Keratinocyte (primary cell): ENCODE data around the gene CEACAM3. TPM values are rescaled to one million over a fixed set of nuclear protein-coding genes. Genes with fewer than 3 reads are reported as not detected.
A peak's percentile ranks its signal among the peaks of the same experiment; 100 is the strongest.

ENCODE experiments used
- DNase-seq: peaks from one replicate; pipeline ENCODE4 v3.0.0-alpha.2; 2011; ENCODE audit warnings: low read depth, missing footprints, low spot score
- FAIRE-seq: peaks from 2 replicates; lab custom pipeline; 2011; peaks lifted over from hg19 to GRCh38; lab: Jason Lieb, UNC
- H2AFZ ChIP-seq: 2 replicates; pipeline ENCODE4 v1.6.0; 2012; ENCODE audit warnings: low read length, control low read depth, inconsistent platforms; ENCODE audit not compliant: control insufficient read depth
- H3K27ac ChIP-seq: 2 replicates; pipeline ENCODE4 v1.5.1; 2011; ENCODE audit warnings: low read length; ENCODE audit not compliant: control insufficient read depth, insufficient read depth
- H3K27me3 ChIP-seq: 3 replicates; pipeline ENCODE4 v1.6.0; 2011; ENCODE audit warnings: low read length; ENCODE audit not compliant: control insufficient read depth, insufficient read depth; ENCODE audit errors: extremely low read depth
- H3K36me3 ChIP-seq, 2 experiments: 2 replicates in 1 of 2; 3 replicates in 1 of 2; pipeline ENCODE4 v1.5.1; 2011; ENCODE audit warnings: low read length in 2 of 2, mild to moderate bottlenecking in 1 of 2; ENCODE audit not compliant: control insufficient read depth in 2 of 2, insufficient read depth in 2 of 2; ENCODE audit errors: extremely low read depth in 1 of 2
- H3K4me1 ChIP-seq: 3 replicates; pipeline ENCODE4 v1.5.1; 2011; ENCODE audit warnings: low read length; ENCODE audit not compliant: control insufficient read depth, insufficient read depth; ENCODE audit errors: extremely low read depth
- H3K4me2 ChIP-seq: 3 replicates; pipeline ENCODE4 v1.6.0; 2011; ENCODE audit warnings: low read depth, low read length; ENCODE audit not compliant: control insufficient read depth, insufficient read depth; ENCODE audit errors: extremely low read depth
- H3K4me3 ChIP-seq, 3 experiments: fragments of 200-600 bp in 1 of 3; sonication (generic) in 1 of 3; 2 replicates in 2 of 3; 3 replicates in 1 of 3; pipeline ENCODE4 v1.5.1; 2011 to 2016; ENCODE audit warnings: low read length in 3 of 3, mild to moderate bottlenecking in 3 of 3, control low read depth in 2 of 3, inconsistent platforms in 1 of 3, low read depth in 1 of 3, mixed read lengths in 1 of 3, mixed run types in 1 of 3, moderate library complexity in 1 of 3; ENCODE audit not compliant: control insufficient read depth in 2 of 3, insufficient read depth in 2 of 3; ENCODE audit errors: extremely low read depth in 1 of 3
- H3K79me2 ChIP-seq: 2 replicates; pipeline ENCODE4 v1.6.0; 2012; ENCODE audit warnings: low read length; ENCODE audit not compliant: control insufficient read depth, insufficient read depth
- H3K9ac ChIP-seq: 3 replicates; pipeline ENCODE4 v1.6.0; 2011; ENCODE audit warnings: low read length; ENCODE audit not compliant: control insufficient read depth, insufficient read depth; ENCODE audit errors: extremely low read depth
- H3K9me1 ChIP-seq: 3 replicates; pipeline ENCODE4 v1.6.0; 2011; ENCODE audit warnings: low read length; ENCODE audit not compliant: control insufficient read depth, insufficient read depth; ENCODE audit errors: extremely low read depth
- H3K9me3 ChIP-seq: 2 replicates; pipeline ENCODE4 v1.5.1; 2012; ENCODE audit warnings: low read depth, low read length; ENCODE audit not compliant: control insufficient read depth
- H4K20me1 ChIP-seq: 3 replicates; pipeline ENCODE4 v1.6.0; 2011; ENCODE audit warnings: low read length; ENCODE audit not compliant: control insufficient read depth, insufficient read depth; ENCODE audit errors: extremely low read depth
- EZH2 ChIP-seq: IDR thresholded peaks from one replicate; pipeline ENCODE4 v1.6.1; 2012; ENCODE audit warnings: inconsistent platforms, mild to moderate bottlenecking, low read length, moderate library complexity
- dilution Hi-C: fragments of 300-500 bp; cut with MboI; formaldehyde crosslinking; loops from one replicate; pipeline ENCODE4 v1.7.0; 2020; ENCODE audit warnings: low sequenced_read_pairs; ENCODE audit not compliant: extremely low pct_ligation_motif_present
- polyA plus RNA-seq, 5 experiments: library from polyadenylated mRNA; depleted of rRNA in 3 of 5; stranded (reverse) in 3 of 5; stranded (forward) in 1 of 5; unstranded in 1 of 5; fragments of >200 nt; gene quantifications; 1 replicate in 1 of 5; 2 replicates in 3 of 5; 3 replicates in 1 of 5; pipeline versions ENCODE4 v1.2.1 to v1.2.3, GENCODE V29; 2011 to 2012; ENCODE audit warnings: missing spikeins in 2 of 5, low read depth in 1 of 5, low replicate concordance in 1 of 5
- TF ChIP-seq, protein P1 (sequence below), 3 experiments: IDR thresholded peaks in 1 of 3; conservative IDR thresholded peaks in 1 of 3; optimal IDR thresholded peaks in 1 of 3; 2 replicates in 2 of 3; 3 replicates in 1 of 3; pipeline versions ENCODE3 to v1.5.1; 2011; ENCODE audit warnings: low read length in 3 of 3, mild to moderate bottlenecking in 3 of 3, moderate library complexity in 2 of 3, control low read depth in 1 of 3, inconsistent platforms in 1 of 3; ENCODE audit not compliant: insufficient read depth in 2 of 3; ENCODE audit errors: extremely low read depth in 1 of 3

Gene CEACAM3
- polyA plus RNA-seq, 1 donor (not counting 4 experiments of a cell fraction or from before 2014, with no cell fraction given): not detected

DNA sequence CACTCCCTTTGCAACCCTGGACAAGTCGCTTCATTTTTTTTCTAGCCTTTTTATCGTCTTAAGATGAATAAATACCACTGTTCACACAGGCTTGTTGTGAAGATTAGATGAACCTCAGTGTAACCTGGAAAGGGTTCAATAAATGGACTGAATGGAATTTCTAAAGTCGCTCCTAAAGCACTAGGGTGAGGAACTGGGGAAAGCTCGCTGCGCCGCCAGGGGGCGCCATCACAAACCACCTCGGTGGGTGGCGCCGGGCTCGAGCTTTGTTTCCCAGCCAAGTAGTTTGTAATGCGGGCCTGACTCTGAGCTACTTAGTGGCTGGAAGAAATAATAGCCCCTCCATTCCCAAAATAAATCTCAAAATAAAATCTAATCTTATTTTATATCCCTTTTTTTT, 43.2 kb upstream of the CEACAM3 start:
- no peak for DNase-seq
- H3K4me1 ChIP-seq: no peaks in the 10 kb centered on the region
- no peaks in the 10 kb centered on the region for H3K79me2 ChIP-seq
- H2AFZ ChIP-seq: no peak overlapping the region
- no peak for FAIRE-seq
- peaks cover 11% of the 10 kb centered on the region for H3K27me3 ChIP-seq
- H3K9me3 ChIP-seq: no peaks in the 10 kb centered on the region
- H3K4me3 ChIP-seq: no peak overlapping the region
- no peak overlapping the region for H3K9ac ChIP-seq
- no peak overlapping the region for H3K27ac ChIP-seq
- H3K4me2 ChIP-seq: no peak overlapping the region
- TF ChIP-seq, protein P1, sequence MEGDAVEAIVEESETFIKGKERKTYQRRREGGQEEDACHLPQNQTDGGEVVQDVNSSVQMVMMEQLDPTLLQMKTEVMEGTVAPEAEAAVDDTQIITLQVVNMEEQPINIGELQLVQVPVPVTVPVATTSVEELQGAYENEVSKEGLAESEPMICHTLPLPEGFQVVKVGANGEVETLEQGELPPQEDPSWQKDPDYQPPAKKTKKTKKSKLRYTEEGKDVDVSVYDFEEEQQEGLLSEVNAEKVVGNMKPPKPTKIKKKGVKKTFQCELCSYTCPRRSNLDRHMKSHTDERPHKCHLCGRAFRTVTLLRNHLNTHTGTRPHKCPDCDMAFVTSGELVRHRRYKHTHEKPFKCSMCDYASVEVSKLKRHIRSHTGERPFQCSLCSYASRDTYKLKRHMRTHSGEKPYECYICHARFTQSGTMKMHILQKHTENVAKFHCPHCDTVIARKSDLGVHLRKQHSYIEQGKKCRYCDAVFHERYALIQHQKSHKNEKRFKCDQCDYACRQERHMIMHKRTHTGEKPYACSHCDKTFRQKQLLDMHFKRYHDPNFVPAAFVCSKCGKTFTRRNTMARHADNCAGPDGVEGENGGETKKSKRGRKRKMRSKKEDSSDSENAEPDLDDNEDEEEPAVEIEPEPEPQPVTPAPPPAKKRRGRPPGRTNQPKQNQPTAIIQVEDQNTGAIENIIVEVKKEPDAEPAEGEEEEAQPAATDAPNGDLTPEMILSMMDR (optimal IDR thresholded peaks at IDR 0.05 in 1 of 3, IDR thresholded peaks at IDR 0.05 in 1 of 3, conservative IDR thresholded peaks at IDR 0.05 in 1 of 3; ENCODE audit: extremely low read depth in 1 of 3, insufficient read depth in 2 of 3, low read length in 3 of 3): peak; percentile 77 to 86 (median 80)
- no peak for TF ChIP-seq EZH2
- H3K36me3 ChIP-seq: no peaks in the 10 kb centered on the region
- H4K20me1 ChIP-seq: peaks cover 2% of the 10 kb centered on the region
- dilution Hi-C loops: no loop called here
- H3K9me1 ChIP-seq: no peaks in the 10 kb centered on the region

DNA sequence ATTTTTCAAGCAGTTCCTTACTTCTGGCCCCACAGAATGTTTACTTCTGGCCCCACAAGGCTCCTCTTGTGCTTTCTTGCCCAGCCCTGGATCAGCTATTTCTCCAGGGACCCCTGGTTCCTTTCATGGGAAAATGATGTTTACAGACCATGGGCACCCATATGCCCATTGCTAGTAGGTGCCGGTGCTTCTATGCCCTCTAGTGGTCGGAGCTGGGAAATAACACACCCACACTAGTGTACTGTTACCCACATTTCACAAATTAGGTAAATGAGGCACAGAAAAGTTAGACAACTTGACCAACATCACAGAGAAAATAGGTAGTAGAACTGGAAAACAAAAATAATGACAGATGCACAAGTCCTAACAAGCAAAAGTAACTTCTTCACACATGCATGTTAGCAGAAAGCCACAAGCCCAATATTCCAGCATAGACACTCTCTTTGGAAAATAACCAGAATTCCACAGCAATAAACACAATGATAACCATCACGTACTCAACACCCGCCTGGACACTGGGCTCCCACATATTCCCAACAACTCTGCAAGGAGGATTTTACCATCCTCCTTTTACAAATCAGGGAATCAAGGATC, 42.4 kb upstream of the CEACAM3 start:
- no peaks in the 10 kb centered on the region for H3K9me3 ChIP-seq
- DNase-seq: no peak
- no peaks in the 10 kb centered on the region for H3K36me3 ChIP-seq
- no peak overlapping the region for H2AFZ ChIP-seq
- H3K4me2 ChIP-seq: no peak overlapping the region
- H3K79me2 ChIP-seq: no peaks in the 10 kb centered on the region
- dilution Hi-C loops: no loop called here
- H3K27me3 ChIP-seq: peaks cover 17% of the 10 kb centered on the region
- no peaks in the 10 kb centered on the region for H3K9me1 ChIP-seq
- H3K27ac ChIP-seq: no peak overlapping the region
- no peaks in the 10 kb centered on the region for H3K4me1 ChIP-seq
- H3K9ac ChIP-seq: no peak overlapping the region
- FAIRE-seq: peak; percentile 96
- TF ChIP-seq EZH2: no peak
- TF ChIP-seq, protein P1 (optimal IDR thresholded peaks at IDR 0.05 in 1 of 3, IDR thresholded peaks at IDR 0.05 in 1 of 3, conservative IDR thresholded peaks at IDR 0.05 in 1 of 3; ENCODE audit: extremely low read depth in 1 of 3, insufficient read depth in 2 of 3, low read length in 3 of 3): peak; percentile 5 to 78 (median 77)
- peaks cover 2% of the 10 kb centered on the region for H4K20me1 ChIP-seq
- H3K4me3 ChIP-seq: no peak overlapping the region
